D341Med (cell line): ENCODE data around the gene SPANXN3.
"Not testable (repeated sequence)": the region's sequence is repeated elsewhere in the genome, so short reads cannot be mapped to it uniquely, and the experiment has no call there.

Source experiments
- DNase-seq: peaks from one replicate; pipeline ENCODE4 v3.0.0; 2012; ENCODE audit warnings: low spot score

The SPANXN3 gene, protein sequence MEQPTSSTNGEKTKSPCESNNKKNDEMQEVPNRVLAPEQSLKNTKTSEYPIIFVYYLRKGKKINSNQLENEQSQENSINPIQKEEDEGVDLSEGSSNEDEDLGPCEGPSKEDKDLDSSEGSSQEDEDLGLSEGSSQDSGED

DNA sequence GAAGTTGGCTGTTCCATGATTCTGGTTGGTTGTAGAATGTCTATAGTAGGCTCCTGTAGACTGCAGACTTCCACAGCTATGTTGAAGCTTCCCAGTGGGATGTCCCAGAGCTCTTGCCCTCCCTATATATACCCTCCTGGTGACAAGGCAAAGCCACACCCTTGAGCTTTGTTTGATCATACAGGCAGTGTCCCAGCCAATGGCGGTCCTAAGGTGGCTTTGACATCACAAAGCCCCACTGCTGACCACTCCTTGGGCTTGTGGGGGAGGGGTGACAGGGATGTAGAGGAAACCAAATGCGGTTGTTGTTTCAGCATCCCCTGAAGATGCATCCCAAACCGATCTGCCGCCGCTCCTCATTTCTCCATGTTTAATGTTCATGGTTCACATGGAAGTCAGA lies at the start of gene SPANXN3:
Gene SPANXN3, minus strand, starts transcription at position 101 of the 400 bp plus-strand sequence. Its CDS starts 84 bp downstream, at position 17.
- DNase-seq = not testable (repeated sequence)

DNA sequence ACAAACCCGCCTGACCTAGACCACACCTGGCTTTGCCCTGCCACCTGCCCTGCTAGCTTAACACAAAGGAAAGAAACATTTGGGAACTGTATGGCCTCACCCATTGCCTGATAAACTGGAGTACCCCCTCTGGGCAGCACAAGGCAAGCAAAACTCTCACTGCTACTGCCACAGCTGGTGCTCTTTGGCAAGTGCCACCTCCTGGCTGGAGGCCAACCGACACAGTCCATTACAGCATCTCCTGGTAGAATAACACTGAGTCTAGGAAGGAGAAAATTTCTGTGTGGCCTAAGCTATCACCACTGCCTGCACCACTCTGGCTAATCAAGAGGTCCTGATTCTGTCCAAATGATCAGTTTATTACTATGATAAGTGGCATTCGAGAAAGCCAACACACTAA lies 18.9 kb upstream of the SPANXN3 start:
- DNase-seq = no peak

DNA sequence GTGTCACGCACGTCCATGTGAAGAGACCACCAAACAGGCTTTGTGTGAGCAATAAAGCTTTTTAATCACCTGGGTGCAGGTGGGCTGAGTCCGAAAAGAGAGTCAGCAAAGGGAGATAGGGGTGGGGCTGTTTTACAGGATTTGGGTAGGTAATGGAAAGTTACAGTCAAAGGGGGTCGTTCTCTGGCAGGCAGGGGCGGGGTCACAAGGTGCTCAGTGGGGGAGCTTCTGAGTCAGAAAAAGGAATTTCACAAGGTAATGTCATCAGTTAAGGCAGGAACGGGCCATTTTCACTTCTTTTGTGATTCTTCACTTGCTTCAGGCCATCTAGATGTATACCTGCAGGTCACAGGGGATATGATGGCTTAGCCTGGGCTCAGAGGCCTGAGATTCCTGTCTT lies 15.1 kb downstream of the SPANXN3 start:
- not testable (repeated sequence) for DNase-seq

DNA sequence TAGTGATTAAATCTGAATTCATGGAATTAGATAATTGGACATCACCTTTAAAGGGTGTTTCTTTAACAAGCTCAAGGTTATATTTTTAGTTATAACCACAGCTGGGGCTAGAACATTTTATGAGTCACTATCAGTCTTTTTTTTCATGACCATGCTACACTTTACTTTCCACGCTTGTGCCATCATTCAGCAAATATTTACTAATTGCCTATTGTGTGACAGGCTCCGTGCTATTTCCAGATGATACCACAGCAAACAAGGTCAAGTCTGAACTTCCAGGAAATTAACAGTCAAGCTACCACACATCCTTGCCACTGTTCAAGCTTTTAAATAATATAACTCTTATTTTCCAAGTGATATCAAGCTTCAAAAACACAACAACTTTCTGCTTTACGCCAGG lies 16.5 kb downstream of the SPANXN3 start:
- no peak for DNase-seq

DNA sequence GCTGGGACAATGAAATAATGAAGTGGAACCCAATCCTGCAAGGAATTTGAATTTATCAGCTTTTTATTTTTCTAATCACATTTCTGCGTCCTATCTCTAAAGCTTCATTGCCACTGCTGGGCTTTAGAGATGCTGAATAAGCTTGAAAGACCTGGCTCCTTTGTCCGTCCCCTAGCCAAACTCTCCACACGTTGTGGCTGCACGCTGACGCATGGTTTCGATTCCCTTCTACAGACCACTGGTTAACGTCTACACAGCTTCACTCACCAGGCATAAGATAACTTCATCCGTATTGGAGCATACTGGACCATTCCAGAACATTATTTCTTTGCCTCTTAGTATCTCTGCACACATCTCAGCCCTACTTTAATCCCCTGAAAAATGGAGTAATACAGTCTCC lies 31.2 kb downstream of the SPANXN3 start:
- no peak for DNase-seq

DNA sequence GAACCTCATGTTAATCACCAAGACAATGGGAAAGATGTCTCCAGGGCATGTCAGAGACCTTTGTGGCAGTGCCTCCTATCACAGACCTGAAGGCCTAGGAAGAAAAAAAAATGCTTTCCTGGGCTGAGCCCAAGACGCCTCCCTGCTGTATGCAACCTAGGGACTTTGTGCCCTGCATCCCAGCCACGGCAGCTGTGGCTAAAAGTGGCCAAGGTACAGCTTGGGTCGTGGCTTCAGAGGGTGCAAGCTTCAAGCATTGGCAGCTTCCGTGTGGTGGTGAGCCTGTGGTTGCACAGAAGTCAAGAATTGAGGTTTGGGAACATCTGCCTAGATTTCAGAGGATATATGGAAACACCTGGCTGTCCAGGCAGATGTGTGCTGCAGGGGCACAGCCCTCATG lies 40.5 kb downstream of the SPANXN3 start:
- DNase-seq = no peak

DNA sequence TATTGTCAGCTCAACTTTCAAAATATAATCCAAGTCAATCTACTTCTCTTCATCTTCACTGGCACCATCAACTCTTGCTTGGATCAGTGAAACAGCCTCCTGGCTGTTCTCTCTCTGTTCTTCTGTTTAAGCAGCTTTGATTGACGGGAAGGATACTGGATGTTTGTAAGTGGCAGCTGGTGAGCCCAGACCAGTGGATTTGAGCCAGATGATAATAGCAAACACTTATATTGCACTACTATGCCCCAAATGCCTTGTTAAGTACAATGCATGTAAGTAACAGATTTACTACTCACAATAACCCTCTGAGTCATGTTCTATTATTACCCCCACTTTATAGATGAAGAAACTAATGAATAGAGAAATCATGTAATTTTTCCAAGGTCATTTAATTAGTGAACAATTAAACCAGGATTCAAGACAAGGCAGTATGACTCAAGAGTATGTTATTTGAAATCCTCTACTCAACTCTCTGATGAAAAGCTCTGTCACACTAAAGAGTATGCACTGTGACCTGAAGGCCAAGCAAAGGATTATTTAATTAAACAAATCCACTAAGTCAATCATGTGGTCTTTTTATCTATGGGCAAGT lies 44.8 kb downstream of the SPANXN3 start:
- DNase-seq = no peak

DNA sequence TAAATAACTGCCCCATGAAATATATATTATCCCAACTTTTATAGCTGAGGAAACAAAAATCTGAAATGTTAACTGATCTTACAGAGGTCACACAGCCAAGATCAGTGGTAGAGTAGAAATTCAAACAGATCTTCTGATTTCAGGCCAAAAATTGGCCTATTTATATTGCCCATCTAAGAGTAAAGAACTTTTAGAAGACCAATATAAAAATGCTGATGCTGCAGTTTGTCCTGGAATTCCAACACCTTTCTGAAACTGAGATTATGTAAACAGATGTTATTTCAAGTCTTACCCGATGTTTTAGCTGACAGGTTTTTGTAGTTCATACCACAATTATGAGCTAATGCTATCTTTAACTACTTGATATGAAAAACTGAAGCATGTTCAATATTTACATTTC lies 51.1 kb downstream of the SPANXN3 start:
- no peak for DNase-seq

DNA sequence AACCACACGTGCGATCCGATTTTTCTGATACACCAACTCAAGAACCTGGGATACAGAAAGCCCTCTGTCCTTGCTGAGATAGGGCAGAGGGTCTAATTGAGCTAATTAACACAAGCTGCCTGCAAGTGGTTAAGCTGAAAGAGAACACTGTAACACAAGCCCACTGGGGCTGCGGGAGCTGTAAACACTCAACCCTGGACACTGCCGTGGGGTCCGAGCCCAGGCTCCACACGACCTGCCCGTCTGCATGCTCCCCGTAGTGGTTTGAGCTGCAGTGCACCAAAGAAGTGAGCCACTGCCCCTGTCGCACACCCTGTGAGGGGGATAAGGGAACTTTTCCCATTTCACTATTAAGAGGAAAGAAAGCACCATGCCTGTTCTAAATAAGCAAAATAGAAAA lies 54.6 kb downstream of the SPANXN3 start:
- DNase-seq = no peak

DNA sequence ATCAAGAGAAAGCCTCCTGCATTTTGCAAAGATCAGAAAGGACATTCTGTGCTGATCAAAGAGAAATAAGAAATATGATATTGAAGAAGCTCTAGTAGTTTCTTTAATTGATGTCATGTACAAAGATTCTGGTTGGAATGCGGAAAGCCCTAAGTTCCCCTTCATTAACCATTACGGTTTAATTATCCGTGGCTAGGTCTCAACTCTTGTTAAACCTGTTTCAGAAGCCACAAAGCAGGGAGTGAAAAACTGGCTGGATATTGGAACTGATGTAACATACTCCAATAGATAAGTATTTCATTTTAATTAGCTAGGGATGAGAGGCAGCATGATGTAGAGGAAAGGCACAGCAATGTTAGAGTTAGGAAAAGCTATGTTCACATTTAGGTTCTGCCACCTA lies 55.7 kb downstream of the SPANXN3 start:
- no peak for DNase-seq
